Hematopoietic multipotent progenitor cell treated with erythropoietin and hydrocortisone succinate and interleukin-3 and kit ligand, for 8 days (in vitro differentiated cells): ENCODE measurements around the gene BCL11B.
"Not testable (repeated sequence)": the region's sequence is repeated elsewhere in the genome, so short reads cannot be mapped to it uniquely, and the experiment has no call there.

ENCODE experiments used
- DNase-seq: peaks from one replicate; pipeline ENCODE4 v3.0.0-alpha.2; 2015

BCL11B gene

DNA sequence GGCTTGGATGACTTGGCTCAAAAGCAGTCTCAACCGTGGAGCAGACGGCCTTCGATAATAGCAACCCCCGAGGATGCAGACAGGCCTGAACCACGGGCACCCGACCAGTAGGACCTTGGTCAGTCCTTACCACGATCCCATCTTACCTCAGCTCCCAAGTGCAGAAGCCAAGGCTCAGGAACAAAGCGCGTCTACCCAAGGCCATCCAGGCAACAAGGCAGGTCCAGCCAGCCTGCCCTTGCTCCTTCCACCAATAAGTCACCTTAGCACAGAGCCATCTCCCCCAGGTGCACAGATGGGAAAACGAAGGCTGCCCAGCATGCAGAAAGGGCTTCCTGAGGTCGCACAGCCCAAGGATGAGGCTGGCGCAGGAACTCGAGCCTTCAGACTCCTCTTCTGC lies 77.3 kb downstream of the BCL11B start:
- DNase-seq, result no peak

DNA sequence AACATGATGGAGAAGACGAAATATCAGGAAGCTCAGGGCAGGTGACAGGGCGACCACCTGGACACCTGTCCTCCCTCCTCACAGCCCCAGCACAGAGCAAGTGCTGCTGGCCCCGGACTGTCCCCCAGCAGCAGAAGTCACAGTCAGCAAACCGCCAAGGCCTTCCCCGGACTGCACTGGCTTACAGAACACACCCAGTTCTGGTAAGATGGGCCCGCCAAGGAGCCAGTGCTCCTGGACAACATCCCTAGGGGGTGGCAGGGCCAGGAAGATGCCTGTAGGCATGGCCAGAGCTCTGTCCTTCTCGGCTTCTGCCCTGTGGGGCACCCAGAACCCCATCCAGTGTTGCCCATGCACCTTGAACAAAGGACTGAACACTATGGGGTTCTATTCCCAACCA lies 77.9 kb downstream of the BCL11B start:
- no peak for DNase-seq

DNA sequence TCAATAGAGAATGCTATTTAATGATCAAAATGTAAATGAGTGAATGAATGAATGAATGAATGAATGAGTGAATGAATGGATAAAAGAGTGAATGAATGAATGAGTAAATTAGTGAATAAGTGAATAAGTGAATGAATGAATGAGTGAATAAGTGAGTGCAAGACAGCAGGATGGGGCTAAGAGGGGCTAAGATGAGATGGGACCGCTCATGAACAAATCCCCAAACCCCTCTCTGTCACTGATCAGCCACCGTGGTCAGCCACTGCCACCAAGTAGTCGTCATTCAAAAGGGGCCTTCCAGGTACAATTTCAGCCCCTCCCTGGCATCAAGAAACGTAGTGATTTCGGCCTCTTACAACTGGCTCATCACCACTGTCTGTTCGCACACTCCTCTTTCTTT lies 79.2 kb downstream of the BCL11B start:
- DNase-seq, result no peak

DNA sequence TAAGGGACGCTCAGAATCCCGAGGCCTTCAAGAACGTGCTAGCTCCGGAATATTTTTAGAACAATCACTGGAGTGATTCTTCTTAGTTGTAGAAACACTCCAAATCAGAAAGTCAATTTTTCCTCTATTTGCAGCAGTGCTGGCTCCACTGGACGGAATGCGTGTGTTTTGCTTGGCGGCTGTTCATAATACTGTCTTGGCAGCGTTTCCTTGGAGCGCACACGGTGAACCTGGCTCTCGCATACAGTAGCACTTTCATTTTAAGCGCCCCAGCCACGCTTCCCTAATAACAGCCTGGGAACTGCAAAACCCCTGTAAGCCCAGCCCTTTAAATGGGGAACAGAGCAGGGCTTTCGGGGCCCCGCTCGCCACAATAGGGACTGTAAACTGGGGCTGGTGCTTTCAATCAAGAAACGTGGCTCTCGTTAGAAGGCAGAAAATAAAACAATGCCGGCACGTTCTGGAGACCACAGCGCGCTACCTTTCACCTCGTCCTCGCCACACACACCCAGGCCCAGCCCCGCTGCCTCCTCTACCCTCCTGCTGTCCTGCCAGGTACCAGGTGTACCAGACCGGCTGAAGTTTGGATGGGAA lies 79.9 kb downstream of the BCL11B start:
- no peak for DNase-seq

DNA sequence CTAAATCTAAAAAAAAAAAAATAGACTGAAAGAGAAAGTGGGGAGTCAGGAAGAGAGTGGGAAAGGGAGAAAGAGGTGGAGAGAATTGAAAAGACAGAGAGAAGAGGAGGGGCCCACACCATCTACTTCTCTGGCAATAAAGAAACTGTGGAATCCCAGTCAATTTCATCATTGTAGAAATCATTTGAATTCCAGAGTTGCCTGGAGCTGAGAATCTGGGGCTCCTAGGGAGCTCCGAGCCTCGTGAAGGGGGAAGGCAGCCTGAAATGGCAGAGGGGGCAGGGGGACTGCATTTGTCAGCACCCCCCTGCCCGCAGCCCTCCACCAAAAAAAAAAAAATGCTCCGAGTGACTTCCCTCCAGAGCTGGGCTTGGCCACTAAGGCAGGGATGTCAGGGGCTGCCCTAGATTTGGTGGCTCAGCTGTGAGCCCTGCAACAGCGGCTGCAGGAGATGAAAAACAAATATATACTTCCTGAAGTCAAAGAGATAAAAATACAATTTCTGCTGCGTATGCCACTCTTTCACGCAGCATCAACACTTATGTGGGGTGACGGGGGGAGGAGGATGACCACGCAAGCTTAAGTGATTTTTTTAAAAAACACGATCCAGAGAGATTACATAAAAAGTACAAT lies 80.5 kb downstream of the BCL11B start:
- no peak for DNase-seq

DNA sequence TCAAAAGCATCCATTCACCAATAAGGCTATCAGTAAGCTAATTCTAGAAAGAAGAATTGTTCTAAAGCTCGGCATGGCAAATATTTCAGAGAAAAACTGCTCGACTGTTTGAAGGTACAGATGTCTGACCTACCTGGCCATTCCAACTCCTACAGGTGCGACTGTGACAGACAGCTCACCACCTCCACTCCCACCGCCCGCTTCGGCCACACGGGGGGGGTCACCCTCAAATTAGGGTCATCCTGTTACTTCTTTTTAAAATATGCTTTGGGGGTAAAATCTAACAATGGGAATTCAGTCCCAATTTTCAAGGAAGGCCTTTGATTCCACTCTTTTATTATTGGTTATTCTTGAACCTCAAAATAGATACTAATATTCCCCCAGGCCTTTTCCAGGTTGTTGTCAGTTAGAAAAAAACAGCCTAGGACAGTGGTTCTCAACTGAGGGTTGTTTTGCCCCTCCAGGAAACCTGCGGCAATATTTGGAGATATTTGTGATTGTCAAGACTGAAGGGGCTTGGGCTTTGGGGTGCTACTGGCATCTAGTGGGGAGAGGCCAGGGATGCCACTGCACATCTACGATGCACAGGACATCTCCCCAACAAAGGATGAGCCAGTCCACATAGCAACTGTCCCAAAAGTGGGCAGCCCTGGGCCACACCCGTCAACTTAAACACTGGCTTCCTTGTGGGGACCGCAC lies 81.2 kb downstream of the BCL11B start:
- DNase-seq, result no peak

DNA sequence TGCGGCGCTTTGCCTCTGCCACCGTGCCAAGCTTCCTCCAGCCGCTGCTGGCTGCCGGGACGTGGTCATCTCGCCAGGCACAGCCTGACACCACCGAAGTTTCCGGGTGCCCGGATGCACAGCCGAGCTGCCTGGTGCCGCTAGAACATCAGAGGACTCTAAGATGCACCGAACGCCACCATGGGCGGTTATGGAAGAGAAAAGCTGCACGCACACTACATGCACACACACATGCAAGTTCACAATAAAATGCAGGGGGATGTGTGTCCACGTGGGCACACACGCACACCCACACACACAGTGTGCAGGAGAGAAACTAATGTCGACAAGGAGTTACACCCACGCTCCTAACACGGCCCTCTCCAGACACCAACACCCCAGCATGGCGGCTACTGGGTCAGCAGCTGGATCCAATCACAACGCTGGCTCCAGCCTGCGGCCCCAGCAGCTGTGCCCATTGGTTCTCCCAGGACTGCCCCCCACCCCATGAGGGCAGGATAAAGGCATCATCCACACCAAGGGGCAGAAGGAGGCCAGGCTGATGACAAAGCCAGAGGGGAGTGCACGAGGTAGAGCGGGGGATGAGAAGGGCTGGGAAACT lies 82.7 kb downstream of the BCL11B start:
- DNase-seq, result no peak

DNA sequence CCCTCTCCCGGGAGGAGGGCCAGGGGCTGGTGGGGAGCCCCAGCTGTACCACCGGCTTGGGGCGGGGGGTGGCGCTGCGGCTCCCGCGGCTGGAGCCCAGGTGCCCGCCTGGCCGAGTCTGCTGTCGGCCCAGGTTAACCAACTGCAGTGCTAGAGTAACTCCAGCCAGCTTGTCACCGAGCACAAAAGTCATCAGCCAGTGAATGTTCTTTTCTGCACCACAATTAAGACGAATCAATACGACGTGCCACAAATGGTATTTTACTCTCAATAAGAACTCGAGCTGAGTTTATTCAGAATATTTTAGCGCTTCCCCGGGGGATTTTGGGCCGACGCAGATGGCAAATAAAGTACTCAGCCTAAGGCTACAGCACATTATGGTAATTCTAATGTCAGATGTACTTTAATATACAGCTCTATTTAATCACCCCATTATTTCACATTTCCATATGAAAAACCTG lies 83.2 kb downstream of the BCL11B start:
- no peak for DNase-seq

DNA sequence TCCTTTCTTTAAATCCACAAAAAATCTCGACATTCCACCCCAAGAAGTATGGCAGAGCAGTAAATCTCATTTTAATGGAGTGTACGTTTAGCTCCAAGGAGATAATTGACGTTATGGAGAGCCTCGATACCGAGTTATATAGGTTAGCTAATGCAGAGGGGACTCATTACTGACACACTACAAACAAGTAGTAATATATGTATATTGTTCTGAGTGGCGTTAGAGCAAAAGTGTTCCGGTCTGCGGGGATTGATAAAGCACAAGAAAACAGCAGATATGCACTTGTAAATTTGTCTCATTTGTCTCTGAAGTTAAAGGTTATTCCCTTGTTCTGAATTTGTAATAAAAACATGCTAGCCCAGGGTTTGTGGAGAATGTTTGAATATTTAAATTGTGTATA lies 84.1 kb downstream of the BCL11B start:
- no peak for DNase-seq

DNA sequence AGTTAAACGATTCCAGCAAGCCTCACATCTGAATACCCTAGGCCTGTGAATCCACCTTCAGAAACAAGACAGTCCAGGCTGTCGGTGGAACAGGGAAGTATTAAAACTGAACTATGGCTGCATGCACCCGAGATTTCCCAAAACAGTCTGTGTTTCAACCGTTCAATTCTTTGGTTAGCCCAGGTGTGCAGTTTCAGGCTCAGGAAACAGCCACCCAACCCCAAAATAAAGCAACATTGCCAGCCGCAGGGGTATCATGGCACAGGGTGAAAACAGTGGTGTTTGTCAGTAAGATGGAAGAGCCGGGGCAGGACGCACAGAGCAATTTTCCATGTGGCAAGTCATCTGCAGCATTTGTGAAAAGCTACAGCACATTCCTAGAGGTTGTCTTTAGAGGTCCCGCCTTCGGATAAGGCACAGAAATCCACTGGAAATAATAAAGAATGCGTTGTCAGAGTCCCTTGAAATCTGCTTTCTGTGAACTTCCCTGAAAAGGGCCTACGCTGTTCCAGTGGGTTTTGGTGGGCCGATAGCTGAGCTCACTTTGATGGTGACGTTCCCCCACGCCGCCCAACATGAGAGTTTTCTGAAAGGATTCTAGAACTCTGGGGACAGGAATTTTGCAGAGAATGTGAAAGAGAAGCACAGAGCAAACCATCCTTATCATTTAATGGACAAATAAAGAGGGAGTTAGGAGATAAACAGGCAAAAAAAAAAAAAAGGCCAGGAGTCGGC lies 84.9 kb downstream of the BCL11B start:
- DNase-seq, result no peak

DNA sequence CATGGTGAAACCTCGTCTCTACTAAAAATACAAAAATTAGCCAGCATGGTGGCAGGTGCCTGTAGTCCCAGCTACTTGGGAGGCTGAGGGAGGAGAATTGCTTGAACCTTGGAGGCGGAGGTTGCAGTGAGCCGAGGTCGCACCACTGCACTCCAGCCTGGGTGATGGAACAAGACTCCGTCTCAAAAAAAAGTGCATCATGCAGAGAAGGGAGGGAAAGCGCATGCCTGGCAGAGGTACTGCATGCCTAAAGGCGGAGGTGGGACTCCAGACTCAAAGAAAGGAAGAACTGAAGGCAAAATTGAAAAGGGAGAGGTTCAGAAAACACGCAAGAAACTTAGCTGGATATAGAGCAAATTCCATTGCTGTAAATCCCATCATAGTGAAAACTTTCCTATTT lies 85.7 kb downstream of the BCL11B start:
- DNase-seq, result not testable (repeated sequence)

DNA sequence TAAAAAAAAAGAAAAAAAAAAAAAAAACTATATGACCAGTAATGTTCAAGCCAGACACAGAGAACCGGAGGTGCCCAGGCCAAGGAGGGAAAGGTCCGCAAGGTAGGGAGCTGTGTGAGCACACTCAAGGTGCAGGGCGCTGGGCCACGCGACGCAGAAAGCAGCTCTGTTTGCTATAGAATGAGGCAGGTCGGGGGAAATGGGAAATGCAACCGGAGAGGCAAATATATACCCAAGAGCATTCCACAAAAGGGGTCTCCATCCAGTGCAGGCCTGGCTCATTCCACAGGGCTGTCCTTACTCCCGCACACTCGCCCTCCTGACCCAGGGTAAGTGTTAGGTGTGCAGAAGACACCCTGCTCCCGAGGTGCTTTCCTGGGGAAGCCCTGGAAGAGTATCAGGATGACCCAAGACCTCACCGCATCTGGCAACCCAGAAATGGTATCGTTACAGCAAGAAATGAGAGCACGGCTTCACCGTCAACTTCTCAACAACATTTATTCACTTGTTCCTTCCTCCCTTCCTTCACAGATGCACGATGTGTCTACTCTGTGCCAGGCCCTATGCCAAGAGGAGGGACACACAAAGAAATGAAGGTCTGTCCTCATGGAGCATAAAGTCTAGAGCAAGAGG lies 86.4 kb downstream of the BCL11B start:
- no peak for DNase-seq

DNA sequence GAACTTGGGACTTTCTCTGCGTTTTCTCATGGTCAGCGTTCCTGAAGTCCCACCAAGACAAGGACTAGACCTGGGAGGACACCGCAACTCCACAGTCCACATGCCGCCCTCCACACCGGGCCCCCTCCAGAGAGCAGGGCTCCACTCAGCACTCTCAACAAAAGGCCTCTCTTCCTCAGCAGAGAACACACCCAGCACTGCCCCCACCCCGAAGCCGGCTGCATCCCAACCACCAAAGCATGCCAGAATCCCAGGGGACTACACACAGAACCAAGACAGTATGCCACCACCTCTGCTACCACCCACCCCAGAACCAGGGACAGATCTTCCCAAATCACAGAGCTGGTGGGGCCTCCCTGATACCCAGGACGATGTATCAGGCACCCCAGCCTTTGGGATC lies 88.3 kb downstream of the BCL11B start:
- no peak for DNase-seq

DNA sequence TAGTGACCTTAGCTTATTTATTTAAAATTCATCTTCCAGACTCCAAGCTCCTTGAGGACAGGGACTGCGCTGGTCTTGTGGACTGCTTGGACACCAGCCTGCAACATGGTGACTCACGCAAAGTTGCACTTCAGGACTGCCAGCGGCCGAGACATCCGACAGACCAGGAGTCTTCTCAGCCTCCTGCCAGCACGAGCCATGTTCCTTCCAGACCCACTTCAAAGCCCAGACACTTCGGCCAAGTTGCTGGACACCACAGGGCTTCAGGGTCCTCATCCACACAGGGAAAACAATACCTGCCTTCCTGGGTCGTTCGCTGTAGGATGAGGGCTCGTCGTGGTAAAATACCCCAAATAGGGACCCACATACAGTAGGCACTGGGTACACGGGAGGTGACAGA lies 88.7 kb downstream of the BCL11B start:
- DNase-seq, result no peak

DNA sequence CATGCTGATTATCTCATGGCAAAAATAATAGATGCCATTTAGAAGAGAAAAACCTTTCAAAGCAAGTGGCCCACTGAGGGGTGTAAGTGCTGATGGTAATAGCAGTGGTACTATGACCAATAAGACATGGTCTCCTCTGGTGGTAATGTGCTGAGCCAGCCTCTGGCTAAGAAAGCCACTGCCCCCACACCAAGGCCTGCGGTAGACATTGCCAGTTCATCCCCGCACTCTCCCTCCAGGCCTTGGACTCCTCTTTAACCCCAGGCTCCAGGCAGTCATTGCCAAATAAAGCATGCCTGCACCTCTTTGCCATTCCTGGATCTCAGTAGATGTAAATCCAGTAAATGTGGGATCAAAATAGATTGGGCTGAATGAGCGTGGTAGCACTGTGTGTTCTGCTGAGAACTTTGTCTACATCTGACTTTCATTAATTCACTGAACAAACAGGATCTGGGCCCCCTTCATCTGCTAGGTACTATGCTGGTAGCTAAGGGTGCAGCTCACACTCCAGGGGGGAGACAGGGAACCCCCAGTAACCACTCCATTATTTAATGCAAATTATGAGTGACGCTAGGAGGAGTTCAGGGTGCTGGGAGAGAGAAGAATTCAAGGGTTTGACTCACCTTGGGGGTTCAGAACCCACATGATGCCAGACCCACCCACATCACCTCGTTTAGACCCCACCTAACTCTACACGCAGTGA lies 89.3 kb downstream of the BCL11B start:
- no peak for DNase-seq

DNA sequence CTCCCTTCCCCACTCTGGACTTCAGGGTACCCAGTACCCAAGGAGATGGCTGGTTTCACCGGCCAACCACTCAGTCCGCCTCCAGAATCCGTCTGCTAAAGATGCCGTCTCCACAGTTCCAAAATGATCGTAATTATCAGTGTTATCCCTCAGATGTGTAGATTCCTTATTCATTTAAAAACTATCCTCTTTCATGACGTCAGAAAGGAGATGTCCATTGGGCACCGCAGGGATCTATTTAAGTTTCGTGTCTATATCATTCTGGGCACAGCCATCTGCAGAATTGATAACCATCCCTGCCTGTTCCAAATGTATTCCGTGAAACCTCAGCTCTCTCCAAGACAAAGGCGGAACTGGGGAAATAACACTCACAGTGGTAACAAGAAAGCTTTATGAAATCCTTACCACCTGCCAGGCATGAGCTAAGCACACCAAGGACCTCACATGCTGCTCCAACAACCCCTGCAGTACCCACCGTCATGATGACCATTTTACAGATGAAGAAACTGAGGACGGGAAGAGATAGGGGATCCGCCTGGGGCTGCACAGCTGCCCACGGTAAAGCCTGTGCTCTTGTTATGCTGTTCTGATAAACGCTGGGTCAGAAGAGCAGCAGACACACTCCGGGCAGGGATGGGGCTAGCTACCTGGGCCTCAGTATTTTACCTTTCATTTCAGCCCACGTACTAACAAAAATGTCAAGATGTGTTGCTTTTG lies 90.0 kb downstream of the BCL11B start:
- DNase-seq, result no peak

DNA sequence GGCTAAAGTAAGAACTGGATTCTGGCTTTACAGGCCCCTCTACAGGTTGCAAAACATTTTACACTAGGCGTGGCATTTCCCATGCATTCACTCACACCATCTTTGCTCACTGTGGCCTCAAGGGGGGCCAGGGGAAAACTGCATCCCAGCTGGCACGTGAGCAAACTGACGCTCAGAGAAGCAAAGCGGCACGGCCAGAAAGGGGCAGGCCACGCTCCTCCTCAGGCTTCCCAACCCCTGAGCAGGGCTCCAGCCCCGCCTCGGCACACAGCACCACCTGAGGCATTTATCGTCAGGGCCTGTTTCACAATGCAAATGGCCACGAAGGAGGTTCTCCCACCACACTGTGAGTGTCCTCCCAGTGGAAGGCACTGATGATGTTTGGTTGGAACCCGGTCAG lies 90.8 kb downstream of the BCL11B start:
- no peak for DNase-seq

DNA sequence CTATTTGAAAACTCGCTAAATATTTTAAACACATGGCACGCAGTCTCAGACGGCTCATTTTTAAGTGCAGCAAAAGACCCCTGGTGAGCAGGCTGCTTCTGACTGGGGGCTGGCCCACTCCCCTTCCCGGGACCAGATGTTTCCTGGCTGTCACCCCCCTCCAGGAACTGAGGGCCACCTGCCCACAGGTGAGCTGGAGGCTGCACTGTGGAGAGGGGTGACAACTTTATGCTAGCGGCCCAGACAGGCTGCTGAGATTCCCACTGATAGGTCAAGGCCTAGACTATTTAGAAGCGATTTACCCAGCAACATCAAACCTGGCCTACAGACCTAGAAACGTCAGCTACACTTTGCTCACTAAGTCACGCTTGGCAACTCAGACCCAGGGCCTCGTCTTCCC lies 92.1 kb downstream of the BCL11B start:
- no peak for DNase-seq

DNA sequence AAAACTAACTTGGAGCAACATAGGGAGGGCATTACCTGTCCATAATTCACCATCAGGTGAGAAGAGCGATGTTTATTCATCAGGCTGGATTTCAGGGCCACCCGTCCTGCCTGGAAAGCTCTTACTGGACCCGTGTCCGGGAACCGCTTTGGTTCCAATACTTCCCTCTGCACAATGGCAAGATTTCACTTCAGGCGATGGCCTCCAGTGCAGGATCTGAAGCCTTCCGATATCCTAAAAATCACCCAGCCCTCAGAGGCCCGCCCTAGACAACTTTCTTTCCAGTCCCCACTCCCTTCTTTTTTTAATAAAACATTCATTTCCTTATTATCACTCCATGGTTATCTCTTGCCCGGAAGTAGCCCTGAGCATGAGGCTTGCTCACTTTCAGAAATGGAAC lies 92.5 kb downstream of the BCL11B start:
- DNase-seq, result no peak

DNA sequence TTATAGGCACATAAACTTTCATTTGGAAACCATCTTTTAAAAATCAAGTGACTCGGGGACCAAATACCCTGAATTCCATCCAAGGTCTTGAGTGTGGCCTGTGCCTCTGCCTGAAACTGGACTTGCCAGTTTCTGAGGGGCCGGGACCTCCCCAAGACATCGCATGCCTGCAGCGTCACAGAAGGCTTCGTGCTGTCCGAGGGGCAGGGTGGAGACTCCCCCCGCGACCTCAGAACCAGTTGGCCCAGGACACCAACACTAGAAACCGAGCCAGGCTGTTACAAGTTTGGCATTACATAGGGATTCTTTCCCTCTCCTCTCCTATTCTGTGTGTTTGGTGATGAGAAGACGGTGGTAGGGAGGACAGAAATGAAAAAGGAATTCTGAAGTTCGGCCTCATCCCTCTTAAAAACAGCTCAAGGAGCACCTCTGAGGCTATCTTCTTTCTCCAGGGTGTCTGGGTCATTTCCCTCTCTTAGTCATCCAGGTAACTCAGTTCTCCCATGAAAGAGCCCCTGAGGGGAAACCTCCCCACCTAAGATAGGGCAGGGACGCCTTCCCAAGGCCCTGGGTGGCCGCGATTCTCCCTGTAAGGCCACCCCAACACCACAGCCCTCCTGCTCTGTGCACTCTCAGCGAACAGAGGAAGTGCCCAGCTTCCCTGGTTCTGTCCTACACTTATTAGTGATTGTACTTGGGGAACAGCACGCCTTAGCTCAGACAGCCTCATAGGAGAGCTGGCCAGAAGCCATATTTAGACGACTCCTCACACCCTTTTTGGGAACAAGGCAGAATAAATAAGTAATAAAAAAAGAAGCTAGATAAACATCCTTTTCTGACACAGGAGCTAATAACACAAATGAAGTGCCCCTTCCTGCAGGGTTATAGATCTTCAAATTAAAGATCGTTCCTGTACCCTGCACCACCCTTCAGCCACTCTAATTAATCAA lies 93.8 kb downstream of the BCL11B start:
- DNase-seq, result no peak
